ENCODE data around the gene CFAP53.
A peak's percentile ranks its signal among the peaks of the same experiment; 100 is the strongest.

CFAP53 gene

DNA sequence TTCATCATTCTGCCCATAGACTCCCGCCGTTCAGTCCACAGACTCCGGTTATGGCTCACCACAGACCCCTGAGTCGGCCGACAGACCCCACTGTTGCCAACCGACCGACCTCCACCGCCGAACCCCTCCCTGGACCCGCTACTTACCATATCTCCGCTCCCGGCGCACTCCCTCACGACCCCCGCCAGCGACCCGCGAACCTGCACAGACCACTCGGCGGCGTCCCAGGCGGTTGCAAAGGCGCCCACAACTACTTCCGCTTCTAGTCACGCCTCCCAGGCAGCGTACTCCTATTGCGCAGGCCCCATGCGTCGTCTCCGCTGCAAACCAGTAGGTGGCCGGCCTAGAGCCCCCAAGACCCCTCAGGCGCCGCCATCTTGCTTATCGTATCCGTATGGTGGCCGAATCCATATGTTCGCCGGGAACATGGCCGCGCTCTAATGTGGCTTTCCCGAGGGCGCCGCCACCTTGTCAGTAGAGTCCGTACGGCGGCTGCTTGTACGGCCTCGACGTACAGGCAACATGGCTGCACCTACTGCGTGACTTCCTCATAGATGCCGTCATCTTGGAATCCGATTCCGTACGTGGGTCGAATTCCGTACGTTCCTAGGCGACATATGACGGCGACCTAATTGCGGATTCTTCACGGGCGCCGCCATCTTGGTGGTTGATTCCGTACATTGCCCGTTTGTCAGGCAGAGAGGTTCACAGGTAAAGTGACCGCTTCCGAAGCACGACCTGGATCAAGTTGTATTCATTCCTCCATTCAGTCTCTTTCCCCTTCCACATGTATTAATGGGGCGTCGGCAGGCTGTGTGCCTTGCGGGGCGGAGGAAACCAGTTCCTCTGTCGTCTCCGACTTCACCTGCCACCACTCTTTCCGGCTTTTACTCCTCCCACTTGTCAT is 21.4 kb upstream of the CFAP53 start, which contains the start of gene CXXC1:
TSS of gene CXXC1 (minus strand) at position 252 of the 907 bp plus-strand sequence. CDS start at position 149, 103 bp downstream.
- DNase-seq (ENCODE audit: low spot score), result peak; percentile 94

GRCh38 chr18:50287028-50287440 is 20.7 kb upstream of the CFAP53 start:
- no peak for DNase-seq (ENCODE audit: low spot score)

DNA sequence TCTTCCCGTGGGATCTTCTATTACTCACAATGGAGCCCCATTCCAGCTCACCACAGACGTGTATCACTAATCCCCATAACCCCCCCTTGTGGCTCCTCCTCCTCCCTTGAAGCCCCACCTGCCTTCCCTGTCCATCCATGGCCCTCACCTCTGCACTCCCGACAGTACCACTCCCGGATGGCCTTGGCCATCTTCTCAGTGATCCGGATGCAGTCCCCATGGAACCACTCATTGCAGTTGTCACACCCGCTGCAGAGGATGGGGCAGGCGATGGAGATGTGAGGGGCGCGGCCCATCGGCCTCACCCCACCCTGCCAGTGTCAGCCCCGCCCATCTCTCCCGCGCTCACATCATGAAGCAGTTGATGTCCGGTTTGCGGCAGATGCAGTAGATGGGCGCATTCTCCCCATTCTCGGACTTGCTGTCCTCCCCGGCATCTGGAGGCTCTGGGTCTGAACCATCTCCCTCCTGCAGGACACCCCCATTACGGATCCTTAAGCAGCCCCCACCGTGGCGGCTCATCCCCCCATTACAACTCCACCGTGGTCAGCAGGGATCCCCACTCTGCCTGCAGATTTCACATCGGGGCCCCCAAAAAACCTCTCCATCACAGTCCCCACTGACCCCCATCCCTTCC is 20.2 kb upstream of the CFAP53 start:
- peak; percentile 37 for DNase-seq (ENCODE audit: low spot score)

DNA sequence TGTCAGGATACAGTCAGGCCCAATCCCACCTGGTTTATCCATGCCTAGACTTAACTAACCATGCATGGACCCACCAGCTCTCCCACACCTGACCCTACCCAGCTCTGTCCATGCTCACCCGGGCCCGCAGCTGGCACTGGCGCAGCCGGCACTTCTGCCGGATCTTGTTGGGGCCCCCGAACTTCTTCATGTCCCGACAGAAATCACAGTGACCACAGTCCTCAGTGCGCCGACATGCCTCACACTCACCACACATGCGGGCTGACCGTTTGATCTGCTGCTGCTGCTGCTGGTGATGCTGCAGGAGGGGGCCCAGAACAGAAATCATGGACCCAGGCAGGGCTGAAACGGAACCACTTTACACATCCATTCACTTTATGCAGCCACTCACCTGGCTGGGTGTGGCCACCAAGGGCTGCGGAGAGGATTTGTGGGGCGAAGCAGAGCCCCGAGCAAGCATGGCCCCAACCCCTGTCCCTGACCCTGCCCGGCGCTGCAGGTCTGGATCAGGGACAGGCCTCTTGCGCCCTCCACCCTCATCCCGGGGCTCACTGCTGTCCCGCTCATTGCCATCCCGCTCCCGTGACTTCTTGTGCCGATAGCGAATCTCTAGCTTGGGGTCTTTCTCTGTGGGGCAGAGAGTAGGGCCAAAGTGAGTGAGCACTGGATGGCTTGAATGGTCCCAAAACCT is 19.5 kb upstream of the CFAP53 start:
- no peak for DNase-seq (ENCODE audit: low spot score)

- no peak for DNase-seq (ENCODE audit: low spot score)
These were observed 18.8 kb upstream of the CFAP53 start for GRCh38 chr18:50285071-50285470.

- DNase-seq (ENCODE audit: low spot score), result no peak
These were observed 18.1 kb upstream of the CFAP53 start for GRCh38 chr18:50284255-50284885.

DNA sequence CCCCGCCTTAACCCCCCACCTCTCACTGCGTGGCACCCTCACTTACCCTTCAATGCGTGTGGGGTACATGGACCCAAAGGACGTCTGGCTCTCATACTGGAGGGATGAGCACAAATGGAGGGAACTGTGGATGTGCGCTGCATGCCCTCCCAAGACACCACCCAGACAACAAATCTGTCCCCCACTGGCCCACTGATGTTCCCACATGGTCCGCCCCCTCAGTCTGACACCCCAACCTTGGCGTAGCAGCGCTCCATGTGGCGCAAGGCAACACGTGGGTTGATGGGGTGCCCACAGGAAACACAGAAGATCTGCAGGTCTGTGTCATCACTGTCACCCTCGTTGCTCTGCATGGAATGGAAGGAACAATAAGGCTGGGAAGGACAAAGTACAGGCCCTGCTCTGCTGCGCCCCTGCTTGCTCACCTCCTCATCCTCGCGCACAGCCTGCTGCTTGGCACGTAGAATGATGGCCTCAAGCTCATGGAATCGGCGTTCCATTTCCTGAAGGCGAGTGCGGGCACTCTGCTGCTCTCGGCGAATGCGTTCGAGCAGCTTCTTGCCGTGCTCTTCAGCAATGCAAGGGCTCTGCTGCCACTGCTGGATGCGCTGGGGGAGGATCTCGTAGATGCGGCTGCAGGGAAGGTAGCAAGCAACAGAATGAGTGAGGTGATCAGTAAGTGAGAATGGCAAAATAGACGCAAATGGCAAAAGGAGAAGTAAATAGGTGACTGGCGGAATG is 17.3 kb upstream of the CFAP53 start:
- DNase-seq (ENCODE audit: low spot score), result no peak

DNA sequence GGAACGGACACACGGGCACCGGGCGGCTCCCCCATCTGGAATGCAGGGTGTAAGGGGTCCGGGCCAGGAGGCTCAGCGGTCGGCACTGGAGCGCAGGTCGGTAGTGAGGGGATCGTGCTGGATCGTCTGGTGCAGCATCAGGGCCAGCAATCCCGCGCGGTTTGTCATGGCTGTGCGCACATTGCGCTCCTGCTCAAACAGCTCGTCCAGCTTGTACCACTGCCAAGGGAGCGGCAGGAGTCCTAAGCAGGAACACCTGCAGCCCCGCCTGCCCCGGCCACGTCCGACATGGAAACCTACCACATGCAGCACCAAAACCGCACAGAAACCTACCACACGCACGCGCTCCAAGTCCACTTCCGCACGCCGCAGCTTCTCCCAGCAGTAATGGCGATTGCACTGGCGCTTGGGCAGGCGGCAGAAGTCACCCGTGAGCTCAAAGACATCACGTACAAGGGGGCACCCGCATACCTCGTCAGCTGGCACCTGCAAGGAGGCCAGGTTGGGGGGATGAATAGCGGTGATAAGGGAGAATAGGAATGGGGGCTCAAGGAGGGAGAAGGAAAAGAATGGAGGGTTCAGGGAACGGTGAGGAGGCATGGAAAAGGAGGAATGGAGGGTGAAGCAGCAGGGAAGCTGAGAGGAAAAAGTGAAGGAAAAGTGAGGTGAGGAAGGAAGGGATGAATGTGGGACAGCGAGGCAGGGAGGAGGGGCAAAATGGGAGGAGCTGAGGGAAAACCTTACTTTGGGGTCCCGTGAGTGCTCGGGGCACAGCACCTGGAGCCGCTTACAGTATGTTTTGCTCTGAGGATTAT is 16.4 kb upstream of the CFAP53 start:
- no peak for DNase-seq (ENCODE audit: low spot score)

DNA sequence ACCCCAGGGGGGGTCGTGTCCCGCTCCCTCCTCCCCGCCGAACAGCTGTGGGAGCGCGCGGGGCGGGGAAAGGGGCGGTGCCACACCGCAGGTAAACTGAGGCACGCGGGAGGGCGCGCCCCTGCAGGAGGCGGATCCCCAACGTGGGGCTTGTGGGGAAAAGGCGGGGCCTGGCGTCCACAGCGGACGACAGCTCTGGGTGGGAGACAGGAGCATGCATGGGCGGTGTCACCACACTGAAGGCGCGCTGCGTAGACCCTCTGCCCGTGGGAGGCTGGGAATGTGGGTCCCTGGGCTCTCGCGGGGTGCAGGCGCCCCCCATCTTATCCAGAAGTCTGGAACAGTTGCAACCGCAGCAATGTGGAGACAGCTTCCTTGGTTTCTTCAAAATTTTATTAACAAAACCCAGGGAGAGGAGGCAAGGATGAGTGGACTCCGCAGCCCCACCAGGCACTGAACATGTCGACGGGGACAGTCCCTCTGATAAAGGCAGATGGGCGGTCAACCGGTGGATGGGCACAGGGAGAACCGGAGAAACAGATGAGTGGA is 15.8 kb upstream of the CFAP53 start:
- DNase-seq (ENCODE audit: low spot score), result no peak

- DNase-seq (ENCODE audit: low spot score), result peak; percentile 90
These were observed 15.1 kb upstream of the CFAP53 start, which contains the start of gene MBD1 for GRCh38 chr18:50281295-50281971. Gene MBD1 (minus strand): TSS chr18:50281523. CDS start chr18:50279992, 1,531 bp downstream.

- no peak for DNase-seq (ENCODE audit: low spot score)
These were observed 14.5 kb upstream of the CFAP53 start for GRCh38 chr18:50280707-50281294.

DNA sequence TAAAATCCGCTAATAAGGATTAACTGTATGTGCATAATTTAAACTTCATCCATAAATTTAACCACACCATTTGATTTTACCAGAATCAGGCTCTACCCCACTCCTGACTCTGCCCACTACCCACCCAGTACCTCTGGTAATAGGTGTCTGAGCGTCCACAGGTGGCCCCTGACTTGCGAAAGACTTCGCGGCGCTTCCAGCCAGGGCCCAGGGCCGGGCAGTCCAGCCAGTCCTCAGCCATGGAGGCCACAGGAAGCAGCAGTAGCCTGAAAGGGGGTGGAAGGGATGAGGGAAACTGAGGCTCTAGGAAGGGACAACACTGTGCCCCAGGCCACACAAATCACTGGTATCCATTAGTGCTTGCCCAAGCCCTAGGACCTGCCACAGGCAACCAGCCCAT is 13.5 kb upstream of the CFAP53 start:
- DNase-seq (ENCODE audit: low spot score), result no peak

- no peak for DNase-seq (ENCODE audit: low spot score)
These were observed 11.6 kb upstream of the CFAP53 start for GRCh38 chr18:50277942-50278341.

DNA sequence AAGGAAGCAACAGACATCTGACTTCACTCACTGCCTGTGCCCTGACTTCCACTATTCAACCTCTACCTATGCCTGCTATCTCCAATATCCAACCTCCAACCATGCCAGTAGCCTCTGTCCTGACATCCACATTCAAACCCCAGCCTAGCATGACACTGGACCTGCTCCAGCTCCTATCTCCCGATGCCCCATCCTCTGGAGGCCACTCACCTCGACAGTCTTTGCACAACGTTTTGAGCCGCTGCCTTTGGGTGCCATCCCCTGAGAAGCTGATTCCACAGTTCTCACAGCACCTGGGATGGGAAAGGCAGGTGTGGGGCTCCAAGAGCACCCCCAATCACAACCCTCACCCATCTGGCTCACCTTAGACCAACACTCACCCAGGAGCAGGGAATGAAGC is 10.2 kb upstream of the CFAP53 start:
- DNase-seq (ENCODE audit: low spot score), result no peak

DNA sequence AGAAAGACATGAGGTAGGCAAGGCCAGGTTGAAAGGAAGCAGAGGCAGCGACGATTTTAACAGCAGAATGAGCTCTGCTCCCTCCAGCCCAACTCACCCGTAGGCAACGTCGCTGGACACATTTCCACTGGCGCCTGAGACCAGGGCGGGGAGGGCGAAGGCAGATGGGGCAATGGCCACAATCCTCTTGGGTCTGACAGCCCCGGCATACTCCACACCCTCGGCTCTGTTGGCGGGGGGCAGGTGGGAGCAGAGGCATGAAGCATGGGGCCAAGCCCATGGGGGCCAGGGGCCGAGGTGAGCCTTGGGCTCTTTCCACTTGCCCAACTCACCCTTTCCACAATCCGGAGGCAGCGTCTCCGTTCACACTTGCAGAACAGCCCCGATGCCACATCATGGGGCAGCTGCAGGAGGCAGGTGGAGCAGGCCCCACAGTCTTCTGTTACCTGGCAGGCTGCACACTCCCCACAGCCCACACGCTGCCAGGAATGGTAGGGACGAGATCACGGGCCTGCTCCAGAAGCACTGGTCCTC is 9.3 kb upstream of the CFAP53 start:
- no peak for DNase-seq (ENCODE audit: low spot score)

GRCh38 chr18:50274941-50275340 is 8.6 kb upstream of the CFAP53 start:
- DNase-seq (ENCODE audit: low spot score), result no peak

DNA sequence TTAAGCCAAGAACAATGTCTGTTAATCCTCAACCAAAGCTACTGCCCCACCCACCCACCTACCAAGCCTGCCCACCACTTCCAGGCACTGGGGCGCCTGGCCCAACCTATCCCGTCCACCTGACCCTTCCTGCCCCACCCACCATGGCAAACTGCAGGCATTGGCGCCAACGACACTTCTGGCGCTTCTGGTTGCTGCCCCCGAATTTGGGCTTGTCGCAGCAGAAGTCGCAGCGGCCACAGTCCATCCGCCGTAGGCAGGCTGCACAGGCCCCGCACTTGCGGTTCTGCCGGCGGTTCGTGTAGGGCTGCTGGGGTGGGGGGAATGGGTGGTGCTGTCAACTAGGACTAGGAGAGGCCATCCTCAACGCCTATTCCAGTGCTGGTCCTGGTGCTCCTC is 7.7 kb upstream of the CFAP53 start:
- no peak for DNase-seq (ENCODE audit: low spot score)

DNA sequence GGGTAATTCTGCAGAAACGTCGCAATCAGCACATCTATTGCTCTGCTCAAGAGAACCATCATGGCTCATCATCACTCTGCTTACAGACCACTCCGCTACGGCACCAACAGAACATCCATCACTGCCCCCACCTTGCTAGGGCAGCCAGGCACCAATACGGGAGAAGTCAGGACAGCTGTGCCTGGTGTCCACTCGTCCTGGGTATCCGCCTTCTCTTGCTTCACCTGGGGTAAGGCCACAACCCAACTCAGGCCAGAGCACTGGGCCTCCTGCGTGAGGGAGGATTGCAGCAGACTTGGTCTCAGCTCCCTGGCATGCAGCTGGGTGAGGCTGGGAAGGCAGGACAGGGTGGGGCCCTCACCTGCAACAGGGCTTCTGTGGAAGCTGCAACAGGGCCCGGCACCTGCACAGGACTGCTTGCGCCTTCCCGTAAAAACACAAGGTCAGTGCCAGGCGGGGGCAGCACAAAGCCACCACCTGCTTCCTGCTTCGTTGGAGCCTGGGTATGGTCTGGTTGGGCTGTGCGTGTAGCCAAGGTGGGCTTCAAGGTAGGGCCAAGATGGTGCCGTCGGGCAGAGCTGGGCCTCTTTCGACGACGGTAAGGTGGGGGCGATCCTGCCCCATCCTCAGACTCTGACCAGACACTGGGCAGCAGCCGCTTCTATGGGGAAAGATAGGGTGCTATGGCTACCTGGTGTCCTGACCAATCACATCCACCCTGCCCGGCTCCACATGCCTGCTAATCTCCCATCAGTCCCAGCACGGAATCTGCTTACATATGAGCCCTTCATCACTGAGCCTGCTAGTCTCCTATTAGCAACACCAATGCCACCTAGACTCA is 7.1 kb upstream of the CFAP53 start:
- no peak for DNase-seq (ENCODE audit: low spot score)

All from SW480 (cell line).